Head of caudate nucleus (tissue), 42 donors: ENCODE results near the gene CAPN12.
A peak's percentile ranks its signal among the peaks of the same experiment; 100 is the strongest.

ENCODE experiments used
- DNase-seq, 42 donors: peaks; one replicate each; pipeline versions ENCODE4 v3.0.0 to v3.0.0-alpha.2; 2020 to 2021; ENCODE audit warnings: mixed read lengths in 7 of 42
- intact Hi-C: fragments of 100-400 bp; cut with DNase I; formaldehyde crosslinking; loops from one replicate; pipeline ENCODE4 v1.15.0; 2022

Gene CAPN12

GRCh38 chr19:38729653-38730469 is 14.4 kb downstream of the CAPN12 start:
- peak in 34 of 42 donors; percentile 38 to 84 (median 62) for DNase-seq
- intact Hi-C loops: loop anchor here (5.0 kb wide), 1 partner anchor 102 kb away; the partner anchor contains the start of gene ECH1

- DNase-seq: peak in 1 of 42 donors; percentile 5
- intact Hi-C loops: no loop called here
Observed at GRCh38 chr19:38728752-38729541, 15.3 kb downstream of the CAPN12 start.

DNA sequence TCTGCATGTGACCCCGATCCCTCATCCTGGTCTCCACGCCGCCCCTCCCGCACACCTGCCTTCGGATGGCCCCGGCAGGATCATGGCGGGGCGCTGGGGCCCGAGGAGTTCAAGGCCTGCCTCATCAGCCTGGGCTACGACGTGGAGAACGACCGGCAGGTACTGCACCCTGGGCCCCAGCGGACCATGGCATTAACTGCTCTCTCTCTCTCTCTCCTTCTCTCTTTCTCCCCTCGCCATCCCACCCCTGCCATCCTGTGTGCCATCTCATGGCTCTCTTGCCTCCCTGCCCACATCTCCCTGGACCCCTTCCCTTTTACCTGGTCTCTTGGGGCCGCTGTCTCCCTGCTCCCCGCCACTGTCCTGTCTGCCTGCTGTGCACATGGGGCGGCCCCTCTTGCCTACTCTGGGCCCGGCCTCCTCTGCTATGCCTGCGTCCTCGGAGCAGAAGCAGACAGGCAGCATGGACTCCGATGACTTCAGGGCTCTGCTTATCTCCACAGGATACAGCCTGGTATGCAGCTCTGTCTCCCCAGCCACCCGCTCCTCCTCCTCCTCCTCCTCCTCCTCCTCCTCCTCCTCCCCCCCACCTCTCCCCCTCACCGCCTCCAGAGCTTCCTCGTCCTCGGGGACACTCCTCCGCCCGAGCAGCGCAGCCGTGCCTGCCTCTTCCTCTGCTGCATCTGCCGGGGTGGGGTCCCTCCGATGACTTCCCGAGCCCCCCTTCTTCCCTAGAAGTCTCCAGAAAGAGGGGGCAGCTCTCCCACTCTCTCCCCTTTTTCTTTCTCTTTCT is 16.2 kb downstream of the CAPN12 start:
- peak in 1 of 42 donors; percentile 5 for DNase-seq

GRCh38 chr19:38727306-38727867 is 16.9 kb downstream of the CAPN12 start:
- intact Hi-C loops: no loop called here
- no peak for DNase-seq

More for the DNA sequence above, 16.2 kb downstream of the CAPN12 start:
- intact Hi-C loops: no loop called here

GRCh38 chr19:38726761-38727301 is 17.4 kb downstream of the CAPN12 start:
- intact Hi-C loops: no loop called here
- peak in 5 of 42 donors; percentile 41 to 62 (median 46) for DNase-seq

- intact Hi-C loops: no loop called here
- no peak for DNase-seq
Observed at GRCh38 chr19:38726284-38726673, 18.0 kb downstream of the CAPN12 start.

- no peak for DNase-seq
- intact Hi-C loops: no loop called here
Observed at GRCh38 chr19:38725469-38726283, 18.6 kb downstream of the CAPN12 start.

GRCh38 chr19:38723990-38724854 is 20.1 kb downstream of the CAPN12 start:
- intact Hi-C loops: no loop called here
- DNase-seq: no peak

DNA sequence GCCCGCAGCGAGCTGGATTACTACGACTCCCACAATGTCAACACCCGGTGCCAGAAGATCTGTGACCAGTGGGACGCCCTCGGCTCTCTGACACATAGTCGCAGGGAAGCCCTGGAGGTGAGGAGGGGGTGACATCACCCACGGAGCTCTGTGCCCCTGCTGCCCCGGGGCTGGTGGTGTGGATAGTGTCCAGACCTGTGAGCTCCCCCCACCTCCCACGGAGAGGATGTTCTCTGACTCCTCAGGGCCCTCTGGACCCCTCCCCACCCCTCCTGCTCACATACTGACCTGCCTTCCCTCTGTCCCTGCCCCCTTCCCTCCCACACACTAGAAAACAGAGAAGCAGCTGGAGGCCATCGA is 20.7 kb downstream of the CAPN12 start:
- no peak for DNase-seq
- intact Hi-C loops: no loop called here

DNA sequence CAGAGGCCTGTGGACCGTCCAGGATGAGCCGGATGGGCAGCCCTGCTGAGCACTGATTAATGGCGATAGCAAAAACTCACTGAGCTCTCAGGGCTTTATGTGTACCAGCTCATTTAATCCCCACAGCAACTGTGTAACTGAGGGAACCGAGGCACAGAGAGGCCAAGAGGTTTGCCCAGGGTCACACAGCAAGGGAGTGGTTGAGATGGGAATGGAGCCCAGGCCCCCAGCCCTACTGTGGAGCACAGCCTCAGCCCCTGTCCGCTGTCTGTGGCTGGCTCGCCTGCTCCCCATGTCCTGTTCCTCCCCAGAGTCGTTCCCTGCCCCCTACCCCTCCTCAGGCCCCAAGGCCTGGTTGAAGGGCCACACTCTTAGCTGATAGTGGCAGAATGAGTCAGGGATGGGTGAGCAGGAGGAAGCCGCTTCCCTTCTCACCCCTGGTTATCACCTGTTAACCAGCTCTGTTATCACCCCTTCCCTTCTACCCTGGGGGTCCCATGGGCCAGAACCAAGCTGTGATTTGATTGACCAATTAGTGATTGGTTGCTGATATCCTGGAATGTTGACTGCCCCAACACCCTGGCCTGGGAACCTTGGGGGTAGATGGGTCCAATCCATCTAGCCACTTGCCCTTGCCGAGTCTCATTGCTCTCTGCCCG is 21.2 kb downstream of the CAPN12 start:
- no peak for DNase-seq
- intact Hi-C loops: no loop called here

DNA sequence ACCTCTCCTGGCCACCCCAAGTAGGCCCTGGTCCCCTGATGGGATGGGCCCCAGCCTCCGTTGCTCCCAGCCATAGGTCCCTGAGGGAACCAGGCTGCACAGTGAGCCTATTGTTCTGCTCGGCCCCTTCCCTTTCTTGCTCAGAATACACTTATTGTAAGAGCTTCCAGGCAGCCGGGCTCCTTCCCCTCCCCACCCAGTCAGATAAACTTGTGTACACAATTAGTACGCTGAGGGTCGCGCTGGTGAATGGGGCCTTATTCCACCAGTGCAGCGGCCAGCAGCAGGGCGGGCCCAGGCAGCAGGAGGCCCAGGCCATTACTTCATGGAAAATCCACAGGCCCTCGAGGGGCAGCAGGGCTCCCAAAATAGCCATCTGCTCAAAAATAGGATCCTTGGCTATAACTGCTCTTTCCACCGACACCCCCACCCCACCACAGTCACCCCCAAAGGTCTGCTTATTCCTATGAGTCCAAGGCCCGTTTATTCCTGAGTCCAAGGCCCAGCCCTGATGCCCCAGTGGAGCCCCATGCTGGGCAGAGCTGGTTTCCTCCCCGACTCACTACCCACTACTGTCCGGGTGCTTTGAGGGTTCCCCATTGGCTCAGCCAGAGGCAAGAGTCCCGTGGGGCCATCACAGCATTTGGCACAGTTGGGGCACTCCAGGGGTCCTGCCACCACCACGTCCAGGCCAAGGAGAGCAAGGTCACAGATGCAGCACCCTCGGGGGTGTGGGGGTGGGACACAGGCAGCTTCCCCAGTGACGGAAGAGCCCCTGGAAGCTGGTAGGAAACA is 22.1 kb downstream of the CAPN12 start:
- peak; percentile 73 to 98 (median 92) for DNase-seq

DNA sequence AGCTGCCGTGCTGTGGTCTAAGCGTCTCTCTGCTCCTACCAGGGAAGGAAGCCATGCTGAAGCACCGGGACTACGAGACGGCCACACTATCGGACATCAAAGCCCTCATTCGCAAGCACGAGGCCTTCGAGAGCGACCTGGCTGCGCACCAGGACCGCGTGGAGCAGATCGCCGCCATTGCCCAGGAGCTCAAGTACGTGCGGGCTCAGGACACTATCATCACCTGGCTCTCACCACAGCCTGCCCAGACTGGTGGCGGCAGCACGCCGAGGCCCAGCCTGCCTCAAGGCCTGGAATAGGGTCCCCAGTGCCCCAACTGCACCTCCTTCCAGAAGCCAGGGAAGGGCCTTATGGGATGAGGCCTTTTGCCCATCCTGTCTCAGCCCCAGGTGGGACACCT is 22.8 kb downstream of the CAPN12 start:
- no peak for DNase-seq
- intact Hi-C loops: no loop called here

More for the DNA sequence above, 22.1 kb downstream of the CAPN12 start:
- intact Hi-C loops: no loop called here

- intact Hi-C loops: no loop called here
- DNase-seq: peak in 1 of 42 donors; percentile 41
Observed at GRCh38 chr19:38720559-38721236, 23.6 kb downstream of the CAPN12 start.

DNA sequence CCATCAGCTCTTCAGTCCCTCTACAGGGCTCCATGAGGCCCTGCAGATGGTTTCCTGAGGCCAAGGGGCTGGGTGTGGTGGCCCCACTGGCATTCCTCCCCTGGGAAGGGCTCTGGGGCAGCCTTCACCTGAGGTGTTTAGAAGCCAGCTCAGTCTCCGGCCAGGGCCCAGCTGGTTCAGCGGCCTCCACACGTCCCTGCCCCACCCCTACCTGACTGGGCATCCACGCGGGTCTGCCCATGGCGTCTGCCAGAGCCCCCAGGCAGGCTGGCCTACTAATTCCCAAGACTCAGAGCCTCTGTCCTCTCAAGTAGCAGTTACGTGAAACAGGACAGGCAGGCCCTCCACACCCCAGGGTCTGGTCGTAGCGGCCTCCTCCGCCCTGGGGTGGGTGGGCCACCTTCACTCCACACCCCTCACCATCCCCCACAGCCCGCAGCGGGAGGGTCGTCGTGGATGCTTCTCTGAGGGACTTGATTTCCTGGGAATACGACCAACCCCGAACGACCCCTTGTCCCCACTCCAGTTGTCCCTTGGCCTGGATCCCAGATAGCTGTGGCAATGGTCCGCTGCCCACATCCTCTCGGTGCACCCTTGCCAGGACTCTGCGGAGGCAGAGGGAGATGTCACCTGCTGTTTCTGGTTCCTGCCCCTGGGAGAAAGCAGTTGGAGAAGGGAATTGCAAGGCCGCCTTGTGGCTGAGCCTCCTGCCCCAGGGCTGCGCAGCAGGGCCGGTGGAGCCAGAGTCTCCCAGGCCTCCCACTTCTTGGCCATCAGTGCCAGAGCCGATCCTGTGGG is 24.3 kb downstream of the CAPN12 start:
- intact Hi-C loops: no loop called here
- peak in 1 of 42 donors; percentile 49 for DNase-seq
